ENCODE results near the gene UGGT1. TPM values are rescaled to one million over a fixed set of nuclear protein-coding genes. Genes with fewer than 3 reads are reported as not detected.

The UGGT1 gene
- total and polyA plus RNA-seq, 3 donors from 2014 or later: 17.5 to 71.6 (median 40.5) TPM

- Histone ChIP-seq H3K27me3 (no peaks in the 10 kb centered on the region), H3K27ac (no peak overlapping the region), H3K9me3 (no peaks in the 10 kb centered on the region), H3K4me3 (no peak overlapping the region), H3K4me1 (peaks cover 8% of the 10 kb centered on the region), H3K36me3 (ENCODE audit: low read depth, missing control alignments) (no peaks in the 10 kb centered on the region)
- no peak for TF ChIP-seq POLR2A (IDR thresholded peaks at IDR 0.05)
- TF ChIP-seq, protein P1, sequence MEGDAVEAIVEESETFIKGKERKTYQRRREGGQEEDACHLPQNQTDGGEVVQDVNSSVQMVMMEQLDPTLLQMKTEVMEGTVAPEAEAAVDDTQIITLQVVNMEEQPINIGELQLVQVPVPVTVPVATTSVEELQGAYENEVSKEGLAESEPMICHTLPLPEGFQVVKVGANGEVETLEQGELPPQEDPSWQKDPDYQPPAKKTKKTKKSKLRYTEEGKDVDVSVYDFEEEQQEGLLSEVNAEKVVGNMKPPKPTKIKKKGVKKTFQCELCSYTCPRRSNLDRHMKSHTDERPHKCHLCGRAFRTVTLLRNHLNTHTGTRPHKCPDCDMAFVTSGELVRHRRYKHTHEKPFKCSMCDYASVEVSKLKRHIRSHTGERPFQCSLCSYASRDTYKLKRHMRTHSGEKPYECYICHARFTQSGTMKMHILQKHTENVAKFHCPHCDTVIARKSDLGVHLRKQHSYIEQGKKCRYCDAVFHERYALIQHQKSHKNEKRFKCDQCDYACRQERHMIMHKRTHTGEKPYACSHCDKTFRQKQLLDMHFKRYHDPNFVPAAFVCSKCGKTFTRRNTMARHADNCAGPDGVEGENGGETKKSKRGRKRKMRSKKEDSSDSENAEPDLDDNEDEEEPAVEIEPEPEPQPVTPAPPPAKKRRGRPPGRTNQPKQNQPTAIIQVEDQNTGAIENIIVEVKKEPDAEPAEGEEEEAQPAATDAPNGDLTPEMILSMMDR (IDR thresholded peaks at IDR 0.05): no peak
- intact Hi-C loops (cut with DNase I; ENCODE audit: low total_unique reads): no loop called here
- DNase-seq: no peak
- 94% methylated on average over 1 of the region's 1 CpG for WGBS, 2 donors
These were observed 67.2 kb downstream of the UGGT1 start for GRCh38 chr2:128158176-128158575.

GRCh38 chr2:128159437-128159836 is 68.4 kb downstream of the UGGT1 start:
- Histone ChIP-seq H3K27me3 (no peaks in the 10 kb centered on the region), H3K27ac (peak overlapping the region; percentile 2 to 69), H3K4me1 (peaks cover 8% of the 10 kb centered on the region), H3K9me3 (no peaks in the 10 kb centered on the region), H3K36me3 (ENCODE audit: low read depth, missing control alignments) (no peaks in the 10 kb centered on the region), H3K4me3 (no peak overlapping the region)
- no peak for TF ChIP-seq POLR2A (IDR thresholded peaks at IDR 0.05)
- TF ChIP-seq, protein P1 (IDR thresholded peaks at IDR 0.05): no peak
- WGBS, 2 donors: 35 to 59% methylated on average over 7 of the region's 7 CpGs
- DNase-seq: peak; percentile 63
- intact Hi-C loops (cut with DNase I; ENCODE audit: low total_unique reads): no loop called here

DNA sequence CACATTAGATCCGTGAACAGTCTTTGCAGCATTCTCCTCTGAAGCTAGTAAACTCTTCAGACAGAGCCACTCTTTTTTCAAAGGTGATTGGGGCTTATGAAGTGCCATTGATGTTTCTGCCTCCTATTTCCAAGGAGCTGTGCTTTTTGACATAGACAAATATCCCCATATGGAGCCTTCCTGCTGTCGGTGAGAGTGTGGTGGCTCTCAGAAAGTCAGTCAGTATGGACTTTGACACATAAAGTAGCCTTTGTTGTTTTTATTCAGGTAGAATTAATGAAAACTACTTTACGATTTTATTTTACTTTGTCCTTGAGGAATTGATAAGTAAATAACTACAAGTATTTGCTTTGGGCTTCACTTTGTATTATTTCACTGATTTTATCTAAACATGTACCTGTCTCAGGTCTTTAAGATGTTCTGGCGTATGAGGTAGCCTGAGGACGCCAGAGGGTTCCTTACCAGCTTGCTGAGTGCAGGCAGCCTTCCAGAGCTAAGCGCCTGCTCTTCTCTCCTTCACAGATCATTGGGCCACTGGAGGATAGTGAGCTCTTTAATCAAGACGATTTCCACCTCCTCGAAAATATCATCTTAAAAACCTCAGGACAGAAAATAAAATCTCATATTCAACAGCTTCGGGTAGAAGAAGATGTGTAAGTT is 69.7 kb downstream of the UGGT1 start:
- Histone ChIP-seq H3K27me3 (no peaks in the 10 kb centered on the region), H3K27ac (peak overlapping the region in 1 of 2 donors; percentile 69), H3K9me3 (no peaks in the 10 kb centered on the region), H3K36me3 (ENCODE audit: low read depth, missing control alignments) (no peaks in the 10 kb centered on the region), H3K4me3 (no peak overlapping the region), H3K4me1 (peaks cover 8% of the 10 kb centered on the region)
- no peak for TF ChIP-seq POLR2A (IDR thresholded peaks at IDR 0.05)
- TF ChIP-seq, protein P1 (IDR thresholded peaks at IDR 0.05): no peak
- intact Hi-C loops (cut with DNase I; ENCODE audit: low total_unique reads): no loop called here
- peak; percentile 36 for DNase-seq
- 69 to 79% methylated on average over 9 of the region's 9 CpGs for WGBS, 2 donors

DNA sequence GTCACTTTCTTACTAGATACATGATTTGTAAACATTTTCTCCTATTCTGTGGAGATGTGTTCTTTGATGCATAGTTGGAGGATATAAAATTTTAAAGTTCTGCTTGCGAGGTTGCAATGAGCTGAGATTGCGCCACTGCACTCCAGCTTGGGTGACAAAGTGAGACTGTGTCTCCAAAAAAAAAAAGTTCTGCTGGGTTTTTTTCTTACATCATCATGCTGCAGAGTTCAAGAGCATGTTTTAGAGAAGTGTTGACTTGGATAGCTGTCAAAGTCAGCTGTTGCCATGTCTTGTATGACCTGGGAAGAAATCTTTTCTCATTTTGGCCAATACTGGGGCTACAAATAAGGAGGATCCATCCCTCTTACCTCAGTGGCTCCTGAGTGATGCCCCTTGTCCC is 71.3 kb downstream of the UGGT1 start:
- H3K9me3 ChIP-seq: no peaks in the 10 kb centered on the region
- H3K27me3 ChIP-seq: no peaks in the 10 kb centered on the region
- whole genome bisulfite sequencing, 2 donors: 93% methylated on average over 2 of the region's 2 CpGs
- DNase-seq: no peak
- no peak overlapping the region for H3K27ac ChIP-seq
- H3K4me3 ChIP-seq: no peak overlapping the region
- no peaks in the 10 kb centered on the region for H3K36me3 ChIP-seq (ENCODE audit: low read depth, missing control alignments)
- intact Hi-C loops (cut with DNase I; ENCODE audit: low total_unique reads): no loop called here
- TF ChIP-seq, protein P1 (IDR thresholded peaks at IDR 0.05): no peak
- TF ChIP-seq POLR2A (IDR thresholded peaks at IDR 0.05): no peak
- peaks cover 8% of the 10 kb centered on the region for H3K4me1 ChIP-seq

DNA sequence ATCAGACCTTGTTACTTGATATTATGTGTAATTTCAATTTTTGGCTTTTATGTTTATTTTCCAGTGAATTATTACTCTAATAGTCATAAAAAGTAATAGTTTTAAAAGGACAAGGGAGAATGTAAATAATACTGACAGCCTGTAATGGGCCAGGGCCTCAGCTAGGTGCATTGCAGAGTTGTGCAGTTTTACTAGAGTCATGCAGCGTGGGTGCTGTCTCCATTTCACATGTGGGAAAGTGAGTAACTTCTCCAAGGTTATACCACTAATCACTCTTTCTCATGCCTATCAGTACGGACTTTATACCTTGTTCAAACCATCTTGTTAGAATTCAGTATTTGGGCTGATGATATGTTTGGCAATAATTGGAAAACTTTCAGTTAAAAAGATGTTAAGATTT is 73.3 kb downstream of the UGGT1 start:
- H3K4me3 ChIP-seq: no peak overlapping the region
- 80 to 88% methylated on average over 2 of the region's 2 CpGs for WGBS, 2 donors
- intact Hi-C loops (cut with DNase I; ENCODE audit: low total_unique reads): no loop called here
- DNase-seq: no peak
- TF ChIP-seq POLR2A (IDR thresholded peaks at IDR 0.05): no peak
- TF ChIP-seq, protein P1 (IDR thresholded peaks at IDR 0.05): no peak
- no peaks in the 10 kb centered on the region for H3K9me3 ChIP-seq
- no peak overlapping the region for H3K27ac ChIP-seq
- H3K27me3 ChIP-seq: no peaks in the 10 kb centered on the region
- H3K4me1 ChIP-seq: peaks cover 6% of the 10 kb centered on the region
- H3K36me3 ChIP-seq (ENCODE audit: low read depth, missing control alignments): no peaks in the 10 kb centered on the region

All from testis (tissue), 3 donors.